ENCODE results near the gene ENDOV. TPM values are rescaled to one million over a fixed set of nuclear protein-coding genes. Genes with fewer than 3 reads are reported as not detected.

ENDOV gene
- total RNA-seq, 2 donors from 2014 or later, result 8.3 to 17.5 TPM

- WGBS, 2 donors, result 86 to 90% methylated on average over 4 of the region's 4 CpGs
- ATAC-seq (no peak), DNase-seq (no peak)
- no peak for TF ChIP-seq CTCF (IDR thresholded peaks at IDR 0.05)
- TF ChIP-seq POLR2A (IDR thresholded peaks at IDR 0.05), result no peak
- intact Hi-C loops (cut with DNase I), result no loop called here
- no peaks in the 10 kb centered on the region for H3K9me3 ChIP-seq
- H3K36me3 ChIP-seq (replicated peaks in 1 of 2; ENCODE audit: insufficient read depth in 1 of 2, low read depth in 2 of 2), result peaks cover 15 to 50% of the 10 kb centered on the region in 2 donors
- no peaks in the 10 kb centered on the region for H3K4me1 ChIP-seq
- no peak overlapping the region for H3K4me3 ChIP-seq
- H3K27me3 ChIP-seq, result no peaks in the 10 kb centered on the region
- no peak overlapping the region for H3K27ac ChIP-seq
Measured at GRCh38 chr17:80376531-80376930, 38.4 kb upstream of the ENDOV start.

- intact Hi-C loops (cut with DNase I), result no loop called here
- WGBS, 2 donors, result 94% methylated on average over 3 to 9 of the region's 9 CpGs
- Histone ChIP-seq H3K4me1 (no peaks in the 10 kb centered on the region), H3K4me3 (no peak overlapping the region), H3K27me3 (no peaks in the 10 kb centered on the region), H3K9me3 (no peaks in the 10 kb centered on the region), H3K27ac (no peak overlapping the region), H3K36me3 (replicated peaks in 1 of 2; ENCODE audit: insufficient read depth in 1 of 2, low read depth in 2 of 2) (peaks cover 18 to 50% of the 10 kb centered on the region in 2 donors)
- TF ChIP-seq POLR2A (IDR thresholded peaks at IDR 0.05), result no peak
- TF ChIP-seq CTCF (IDR thresholded peaks at IDR 0.05), result no peak
- no peak for DNase-seq
- no peak for ATAC-seq
Measured at GRCh38 chr17:80377798-80378197, 37.2 kb upstream of the ENDOV start.

DNA sequence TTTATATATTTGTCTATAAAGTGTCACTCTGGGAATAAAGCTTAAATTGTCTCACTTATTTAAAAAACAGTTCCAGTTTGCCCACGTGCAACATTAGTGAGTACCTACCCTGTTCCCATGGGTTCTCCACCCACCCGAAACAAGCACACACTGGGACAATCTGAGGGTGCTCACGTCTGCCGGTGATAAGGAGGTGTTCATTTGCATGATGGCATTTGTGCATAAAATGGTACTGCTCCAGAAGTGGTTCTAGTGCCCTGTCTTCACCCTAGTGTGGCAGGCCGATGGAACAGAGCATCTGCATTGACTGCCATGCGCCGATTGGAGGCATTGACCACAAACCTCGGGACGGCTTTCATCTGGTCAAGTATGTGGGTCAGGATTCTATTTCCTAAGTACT, 35.6 kb upstream of the ENDOV start:
- ATAC-seq (no peak), DNase-seq (no peak)
- no peak for TF ChIP-seq POLR2A (IDR thresholded peaks at IDR 0.05)
- no peaks in the 10 kb centered on the region for H3K27me3 ChIP-seq
- peaks cover 17 to 52% of the 10 kb centered on the region in 2 donors for H3K36me3 ChIP-seq (replicated peaks in 1 of 2; ENCODE audit: insufficient read depth in 1 of 2, low read depth in 2 of 2)
- 85 to 88% methylated on average over 9 of the region's 9 CpGs for WGBS, 2 donors
- no peak overlapping the region for H3K4me3 ChIP-seq
- intact Hi-C loops (cut with DNase I), result no loop called here
- no peak overlapping the region for H3K27ac ChIP-seq
- H3K4me1 ChIP-seq, result no peaks in the 10 kb centered on the region
- no peaks in the 10 kb centered on the region for H3K9me3 ChIP-seq

- H3K27ac ChIP-seq, result no peak overlapping the region
- TF ChIP-seq POLR2A (IDR thresholded peaks at IDR 0.05), result no peak
- no peak for TF ChIP-seq CTCF (IDR thresholded peaks at IDR 0.05)
- no peaks in the 10 kb centered on the region for H3K9me3 ChIP-seq
- ATAC-seq (no peak), DNase-seq (no peak)
- peaks cover 10 to 50% of the 10 kb centered on the region in 2 donors for H3K36me3 ChIP-seq (replicated peaks in 1 of 2; ENCODE audit: insufficient read depth in 1 of 2, low read depth in 2 of 2)
- no peak overlapping the region for H3K4me3 ChIP-seq
- H3K4me1 ChIP-seq, result no peaks in the 10 kb centered on the region
- intact Hi-C loops (cut with DNase I), result no loop called here
- WGBS, 2 donors, result 86 to 94% methylated on average over 6 of the region's 6 CpGs
- no peaks in the 10 kb centered on the region for H3K27me3 ChIP-seq
Measured at GRCh38 chr17:80380068-80380467, 34.9 kb upstream of the ENDOV start.

- H3K27me3 ChIP-seq, result no peaks in the 10 kb centered on the region
- peaks cover 9 to 51% of the 10 kb centered on the region in 2 donors for H3K36me3 ChIP-seq (replicated peaks in 1 of 2; ENCODE audit: insufficient read depth in 1 of 2, low read depth in 2 of 2)
- H3K27ac ChIP-seq, result no peak overlapping the region
- no peaks in the 10 kb centered on the region for H3K9me3 ChIP-seq
- intact Hi-C loops (cut with DNase I), result no loop called here
- no peaks in the 10 kb centered on the region for H3K4me1 ChIP-seq
- ATAC-seq (no peak), DNase-seq (no peak)
- 87 to 97% methylated on average over 14 to 21 of the region's 21 CpGs for WGBS, 2 donors
- H3K4me3 ChIP-seq, result no peak overlapping the region
- TF ChIP-seq POLR2A (IDR thresholded peaks at IDR 0.05), result no peak
- no peak for TF ChIP-seq CTCF (IDR thresholded peaks at IDR 0.05)
Measured at GRCh38 chr17:80380555-80381002, 34.4 kb upstream of the ENDOV start.

Data from body of pancreas (tissue), 4 donors.